IMR-90 (cell line): ENCODE data around the gene PDE6A. TPM values are rescaled to one million over a fixed set of nuclear protein-coding genes. Genes with fewer than 3 reads are reported as not detected.

Experiments used
- ATAC-seq: fragments of 200-7000 bp; cut with Tn5 transposase; 2 replicates; pipeline ENCODE4 v1.9.1; 2020; ENCODE audit warnings: low read depth, mild to moderate bottlenecking, moderate library complexity
- BruUV-seq: library from RNA; stranded (reverse); fragments of 400-500 nt; replicated peaks from 2 replicates; lab custom pipeline; 2021; lab: Mats Ljungman, UMichigan
- CTCF ChIA-PET: fragments of 300-600 bp; formaldehyde crosslinking; extraction: SDS; loops from one replicate; lab custom pipeline; 2021; ENCODE audit warnings: antibody characterized with exemption; lab: Yijun Ruan, JAX
- POLR2A ChIA-PET: fragments of 300-600 bp; sonication (Branson Sonifier 250); formaldehyde crosslinking; loops from one replicate; lab custom pipeline; 2022; ENCODE audit warnings: antibody characterized with exemption; ENCODE audit not compliant: unreplicated experiment; lab: Charles Lee
- DNase-seq: peaks from one replicate; pipeline ENCODE4 v3.0.0; 2013
- H2AFZ ChIP-seq: replicated peaks from 2 replicates; pipeline ENCODE3; 2013; ENCODE audit warnings: low read length, mild to moderate bottlenecking; ENCODE audit not compliant: poor library complexity
- H2AK5ac ChIP-seq: 2 replicates; pipeline ENCODE4 v1.6.1; 2013; ENCODE audit warnings: low read depth, low read length, inconsistent platforms
- H2AK9ac ChIP-seq: replicated peaks from 2 replicates; pipeline ENCODE3; 2013; ENCODE audit warnings: mild to moderate bottlenecking, low read depth, low read length, moderate library complexity; ENCODE audit not compliant: poor library complexity
- H2BK120ac ChIP-seq: 2 replicates; pipeline ENCODE4 v1.6.1; 2013; ENCODE audit warnings: low read depth, low read length, inconsistent platforms
- H2BK15ac ChIP-seq: 3 replicates; pipeline ENCODE4 v1.6.1; 2013; ENCODE audit warnings: low read depth, low read length, inconsistent platforms
- H2BK20ac ChIP-seq: 2 replicates; pipeline ENCODE4 v1.6.1; 2013; ENCODE audit warnings: low read depth, mild to moderate bottlenecking, inconsistent platforms, low read length, moderate library complexity
- H2BK5ac ChIP-seq: 2 replicates; pipeline ENCODE4 v1.6.1; 2013; ENCODE audit warnings: mild to moderate bottlenecking, low read depth, low read length, inconsistent platforms; ENCODE audit not compliant: poor library complexity, severe bottlenecking
- H3K14ac ChIP-seq: replicated peaks from 2 replicates; pipeline ENCODE4 v1.6.1; 2013; ENCODE audit warnings: low read depth, low read length, inconsistent platforms
- H3K18ac ChIP-seq: 2 replicates; pipeline ENCODE4 v1.6.1; 2013; ENCODE audit warnings: low read depth, low read length, control low read depth
- H3K23ac ChIP-seq: 2 replicates; pipeline ENCODE4 v1.6.1; 2013; ENCODE audit warnings: low read depth, low read length, inconsistent platforms
- H3K27ac ChIP-seq: 2 replicates; pipeline ENCODE4 v1.5.1; 2013; ENCODE audit warnings: mild to moderate bottlenecking, control low read depth, low read length; ENCODE audit not compliant: insufficient read depth
- H3K27me3 ChIP-seq: 2 replicates; pipeline ENCODE4 v1.6.1; 2013; ENCODE audit warnings: low read length; ENCODE audit not compliant: control insufficient read depth, insufficient read depth
- H3K36me3 ChIP-seq: 2 replicates; pipeline ENCODE4 v1.6.1; 2013; ENCODE audit warnings: low read length, mixed read lengths; ENCODE audit not compliant: control insufficient read depth, insufficient read depth
- H3K4ac ChIP-seq: 2 replicates; pipeline ENCODE4 v1.6.1; 2013; ENCODE audit warnings: low read depth, low read length, inconsistent platforms
- H3K4me1 ChIP-seq: 2 replicates; pipeline ENCODE4 v1.6.1; 2013; ENCODE audit warnings: low read length, mixed read lengths; ENCODE audit not compliant: control insufficient read depth, insufficient read depth
- H3K4me2 ChIP-seq: 2 replicates; pipeline ENCODE4 v1.6.1; 2013; ENCODE audit warnings: low read depth, mild to moderate bottlenecking, control low read depth, low read length, moderate library complexity
- H3K4me3 ChIP-seq: 2 replicates; pipeline ENCODE4 v1.5.1; 2013; ENCODE audit warnings: low read depth, mild to moderate bottlenecking, control low read depth, low read length, moderate library complexity; ENCODE audit not compliant: insufficient read depth
- H3K56ac ChIP-seq: 2 replicates; pipeline ENCODE4 v1.6.1; 2013; ENCODE audit warnings: low read length, inconsistent platforms; ENCODE audit not compliant: insufficient read depth; ENCODE audit errors: extremely low read depth
- H3K79me1 ChIP-seq, 2 experiments: 2 replicates each; pipeline ENCODE4 v1.6.1; 2013; ENCODE audit warnings: low read length in 2 of 2, inconsistent platforms in 1 of 2, low read depth in 1 of 2
- H3K9ac ChIP-seq: 2 replicates; pipeline ENCODE4 v1.6.1; 2013; ENCODE audit warnings: low read depth, low read length, control low read depth
- H3K9me1 ChIP-seq: 2 replicates; pipeline ENCODE4 v1.6.1; 2013; ENCODE audit warnings: low read length, inconsistent platforms; ENCODE audit not compliant: insufficient read depth
- H3K9me3 ChIP-seq: 2 replicates; pipeline ENCODE4 v1.6.1; 2013; ENCODE audit warnings: low read length; ENCODE audit not compliant: control insufficient read depth, insufficient read depth
- H4K20me1 ChIP-seq: 2 replicates; pipeline ENCODE4 v1.6.1; 2013; ENCODE audit warnings: low read length, inconsistent platforms; ENCODE audit not compliant: insufficient read depth
- H4K5ac ChIP-seq: 2 replicates; pipeline ENCODE4 v1.6.1; 2013; ENCODE audit warnings: mild to moderate bottlenecking, low read depth, low read length, control low read depth
- H4K8ac ChIP-seq, 2 experiments: 2 replicates each; pipeline ENCODE4 v1.6.1; 2013; ENCODE audit warnings: low read depth in 2 of 2, low read length in 2 of 2, control low read depth in 1 of 2, inconsistent platforms in 1 of 2
- H4K91ac ChIP-seq: 2 replicates; pipeline ENCODE4 v1.6.1; 2013; ENCODE audit warnings: low read depth, low read length, inconsistent platforms; ENCODE audit not compliant: insufficient read depth
- BHLHE40 ChIP-seq: fragments of 150-350 bp; IDR thresholded peaks from 2 replicates; pipeline ENCODE4 v1.6.1; 2016; ENCODE audit warnings: mild to moderate bottlenecking, low read depth, low read length
- CEBPB ChIP-seq: IDR thresholded peaks from 2 replicates; pipeline ENCODE4 v1.6.1; 2012; ENCODE audit warnings: low read depth, low read length, improper control_type of control experiment
- CHD1 ChIP-seq: IDR thresholded peaks from 2 replicates; pipeline ENCODE4 v1.6.1; 2012; ENCODE audit warnings: low read depth, low read length, improper control_type of control experiment
- ELK1 ChIP-seq: fragments of 150-350 bp; IDR thresholded peaks from 2 replicates; pipeline ENCODE4 v1.6.1; 2016; ENCODE audit warnings: low read depth, mild to moderate bottlenecking, low read length, moderate library complexity, borderline replicate concordance
- FOS ChIP-seq: fragments of 150-350 bp; IDR thresholded peaks from 2 replicates; pipeline ENCODE4 v1.6.1; 2016; ENCODE audit warnings: low read depth, low read length
- MAFK ChIP-seq: IDR thresholded peaks from 2 replicates; pipeline ENCODE4 v1.6.1; 2012; ENCODE audit warnings: low read depth, low read length, improper control_type of control experiment
- MAZ ChIP-seq: IDR thresholded peaks from 2 replicates; pipeline ENCODE4 v1.6.1; 2012; ENCODE audit warnings: low read depth, mild to moderate bottlenecking, low read length, improper control_type of control experiment, moderate library complexity, borderline replicate concordance
- MXI1 ChIP-seq: IDR thresholded peaks from 2 replicates; pipeline ENCODE4 v1.6.1; 2012; ENCODE audit warnings: low read depth, mild to moderate bottlenecking, low read length, moderate library complexity, borderline replicate concordance
- NFE2L2 ChIP-seq: fragments of 150-350 bp; IDR thresholded peaks from 2 replicates; pipeline ENCODE4 v1.6.1; 2016; ENCODE audit warnings: low read depth, mild to moderate bottlenecking, low read length
- POLR2A ChIP-seq: IDR thresholded peaks from 2 replicates; pipeline ENCODE4 v1.6.1; 2012; ENCODE audit warnings: mild to moderate bottlenecking, low read depth, low read length
- RAD21 ChIP-seq: IDR thresholded peaks from 2 replicates; pipeline ENCODE4 v1.6.1; 2012; ENCODE audit warnings: low read length, improper control_type of control experiment
- RCOR1 ChIP-seq: IDR thresholded peaks from 2 replicates; pipeline ENCODE4 v1.6.1; 2012; ENCODE audit warnings: mild to moderate bottlenecking, low read length, improper control_type of control experiment; ENCODE audit not compliant: insufficient replicate concordance
- RFX5 ChIP-seq: IDR thresholded peaks from 2 replicates; pipeline ENCODE4 v1.8.0; 2012; ENCODE audit warnings: low read depth, mild to moderate bottlenecking, low read length, moderate library complexity
- SMC3 ChIP-seq: fragments of 150-350 bp; IDR thresholded peaks from 2 replicates; pipeline ENCODE4 v1.6.1; 2016; ENCODE audit warnings: low read depth, mild to moderate bottlenecking, antibody characterized with exemption, low read length, moderate library complexity
- USF2 ChIP-seq: fragments of 150-350 bp; IDR thresholded peaks from 2 replicates; pipeline ENCODE4 v1.6.1; 2017; ENCODE audit warnings: mild to moderate bottlenecking, antibody characterized with exemption, low read length, low read depth
- WGBS, 2 experiments: methylation state at CpG; one replicate each; pipeline versions ENCODE4 v1.1.5 to v1.1.7; 2013; ENCODE audit warnings: missing lambda C conversion rate in 2 of 2; ENCODE audit not compliant: insufficient read length in 1 of 2; ENCODE audit errors: extremely low coverage in 2 of 2; 5-methylcytosine and 5-hydroxymethylcytosine counted together
- dilution Hi-C: fragments of 300-500 bp; cut with HindIII; formaldehyde crosslinking; loops from one replicate; pipeline ENCODE4 v1.14.3; 2018; ENCODE audit warnings: low sequenced_read_pairs; ENCODE audit not compliant: unreplicated experiment
- in situ Hi-C: fragments of 300-500 bp; cut with MboI; formaldehyde crosslinking; loops from 3 replicates; pipeline ENCODE4 v1.14.3; 2019; ENCODE audit warnings: low sequenced_read_pairs, inconsistent platforms, mixed read lengths
- intact Hi-C: fragments of 100-400 bp; cut with micrococcal nuclease; formaldehyde crosslinking; loops from 2 replicates; pipeline ENCODE4 v1.10.0; 2022
- polyA plus RNA-seq, 3 experiments: library from polyadenylated mRNA; depleted of rRNA; stranded (reverse); fragments of >200 nt; gene quantifications; 2 replicates each; pipeline ENCODE4 v1.2.3, GENCODE V29; 2012; ENCODE audit warnings: low replicate concordance in 1 of 3
- total RNA-seq: library from RNA; depleted of rRNA; stranded (reverse); fragments of >200 nt; gene quantifications from 2 replicates; pipeline ENCODE4 v1.2.3, GENCODE V29; 2012
- TF ChIP-seq, protein P1 (sequence below): conservative IDR thresholded peaks from 2 replicates; pipeline ENCODE4 v1.5.1; 2012; ENCODE audit warnings: mild to moderate bottlenecking, low read depth, low read length, improper control_type of control experiment

The PDE6A gene
- total and polyA plus RNA-seq, 2 of the 4 experiments (the other 2 are of a cell fraction): not detected

GRCh38 chr5:149966946-149967345, 22.4 kb upstream of the PDE6A start:
- no peak for TF ChIP-seq SMC3
- TF ChIP-seq POLR2A: no peak
- TF ChIP-seq RCOR1: no peak
- TF ChIP-seq NFE2L2: no peak
- no peak for TF ChIP-seq MAZ
- TF ChIP-seq MAFK: no peak
- TF ChIP-seq RAD21: no peak
- no peak for TF ChIP-seq FOS
- TF ChIP-seq USF2: no peak
- no peak for TF ChIP-seq MXI1
- TF ChIP-seq CEBPB: no peak
- TF ChIP-seq ELK1: no peak
- TF ChIP-seq BHLHE40: no peak
- TF ChIP-seq RFX5: no peak
- TF ChIP-seq, protein P1, sequence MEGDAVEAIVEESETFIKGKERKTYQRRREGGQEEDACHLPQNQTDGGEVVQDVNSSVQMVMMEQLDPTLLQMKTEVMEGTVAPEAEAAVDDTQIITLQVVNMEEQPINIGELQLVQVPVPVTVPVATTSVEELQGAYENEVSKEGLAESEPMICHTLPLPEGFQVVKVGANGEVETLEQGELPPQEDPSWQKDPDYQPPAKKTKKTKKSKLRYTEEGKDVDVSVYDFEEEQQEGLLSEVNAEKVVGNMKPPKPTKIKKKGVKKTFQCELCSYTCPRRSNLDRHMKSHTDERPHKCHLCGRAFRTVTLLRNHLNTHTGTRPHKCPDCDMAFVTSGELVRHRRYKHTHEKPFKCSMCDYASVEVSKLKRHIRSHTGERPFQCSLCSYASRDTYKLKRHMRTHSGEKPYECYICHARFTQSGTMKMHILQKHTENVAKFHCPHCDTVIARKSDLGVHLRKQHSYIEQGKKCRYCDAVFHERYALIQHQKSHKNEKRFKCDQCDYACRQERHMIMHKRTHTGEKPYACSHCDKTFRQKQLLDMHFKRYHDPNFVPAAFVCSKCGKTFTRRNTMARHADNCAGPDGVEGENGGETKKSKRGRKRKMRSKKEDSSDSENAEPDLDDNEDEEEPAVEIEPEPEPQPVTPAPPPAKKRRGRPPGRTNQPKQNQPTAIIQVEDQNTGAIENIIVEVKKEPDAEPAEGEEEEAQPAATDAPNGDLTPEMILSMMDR: no peak
- TF ChIP-seq CHD1: no peak

More at GRCh38 chr5:149966946-149967345, 22.4 kb upstream of the PDE6A start:
- no peak overlapping the region for H2BK120ac ChIP-seq
- H2BK15ac ChIP-seq: no peak overlapping the region
- H3K23ac ChIP-seq: no peak overlapping the region
- in situ Hi-C loops: no loop called here
- no peaks in the 10 kb centered on the region for H3K36me3 ChIP-seq
- no peak overlapping the region for H3K9ac ChIP-seq
- 76% methylated on average over 3 of the region's 3 CpGs; no CpG with 5 or more reads in 1 of the 2 experiments for WGBS, 2 experiments
- H3K79me1 ChIP-seq: peaks cover 0 to 11% of the 10 kb centered on the region in 2 experiments; a peak in 2 of 4 replicates
- H3K4me2 ChIP-seq: no peak overlapping the region
- H2AFZ ChIP-seq: no peak overlapping the region
- no peak overlapping the region for H4K5ac ChIP-seq
- H3K27ac ChIP-seq: no peak overlapping the region
- H2BK5ac ChIP-seq: no peak overlapping the region
- H4K91ac ChIP-seq: no peak overlapping the region
- H3K9me1 ChIP-seq: 0 out of 2 replicates have a peak, but pooled peaks cover under 1% of the 10 kb centered on the region
- no peaks in the 10 kb centered on the region for H3K4me1 ChIP-seq
- ChIA-PET POLR2A (interaction anchor here (0.6 kb wide), 1 partner anchor 9 kb away, joined by 6 read pairs; no protein-coding TSS in a partner anchor), CTCF (interaction anchor here (0.7 to 1.5 kb wide), 3 partner anchors 24 to 133 kb away, joined by 3 to 4 read pairs (median 3); no protein-coding TSS in a partner anchor)
- no peaks in the 10 kb centered on the region for H3K27me3 ChIP-seq
- no peak overlapping the region for H4K8ac ChIP-seq
- no peak overlapping the region for H2BK20ac ChIP-seq
- DNase-seq: no peak
- no peak overlapping the region for H3K18ac ChIP-seq
- no TSS peak for BruUV-seq
- intact Hi-C loops: no loop called here
- no peak overlapping the region for H3K14ac ChIP-seq
- dilution Hi-C loops: no loop called here
- H2AK5ac ChIP-seq: no peak overlapping the region
- no peak overlapping the region for H3K4me3 ChIP-seq
- no peak for ATAC-seq
- H3K9me3 ChIP-seq: no peaks in the 10 kb centered on the region
- no peak overlapping the region for H2AK9ac ChIP-seq
- no peak overlapping the region for H3K56ac ChIP-seq
- no peak overlapping the region for H3K4ac ChIP-seq
- H4K20me1 ChIP-seq: no peaks in the 10 kb centered on the region
